ENCODE data around the gene PLAA. TPM values are rescaled to one million over a fixed set of nuclear protein-coding genes. Genes with fewer than 3 reads are reported as not detected.

The PLAA gene
- total RNA-seq, 1 experiment from 2014 or later = 13.3 TPM

DNA sequence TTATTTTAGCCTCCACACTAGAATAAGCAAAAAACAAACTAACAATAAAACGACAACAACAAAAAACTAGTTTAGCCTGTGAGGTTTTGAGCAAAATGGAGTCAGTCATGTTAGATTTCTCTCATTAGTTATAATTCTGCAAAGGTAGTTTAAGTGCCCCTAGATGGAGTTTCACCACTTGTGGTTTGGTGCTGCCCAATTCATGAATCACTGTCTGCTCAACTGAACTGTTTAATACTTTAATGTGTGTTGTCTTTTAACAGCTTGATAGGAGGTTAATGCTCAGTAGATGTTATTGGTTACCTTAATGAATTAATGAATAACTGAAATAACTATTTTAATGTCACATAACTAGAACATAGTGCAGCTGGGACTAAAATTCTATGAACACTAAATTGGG lies 3.5 kb upstream of the PLAA start:
- ChIA-PET CTCF (no interaction called here), POLR2A (interaction anchor here (0.7 kb wide), 1 partner anchor 41 kb away, joined by 6 read pairs; no protein-coding TSS in a partner anchor)
- Histone ChIP-seq H3K36me3 (ENCODE audit: control insufficient read depth, insufficient read depth, low read length) (no peaks in the 10 kb centered on the region; the same call in 1 of the 2 replicates), H3K27ac (ENCODE audit: low read length) (no peak overlapping the region), H3K4me1 (ENCODE audit: control insufficient read depth, insufficient read depth, low read length) (no peaks in the 10 kb centered on the region; the same call in 1 of the 2 replicates), H3K27me3 (ENCODE audit: control insufficient read depth, insufficient read depth, low read length) (no peaks in the 10 kb centered on the region), H3K4me3 (ENCODE audit: low read depth in 2 of 2, low read length in 2 of 2) (no peak overlapping the region), H3K9me3 (ENCODE audit: control insufficient read depth, insufficient read depth, low read depth, low read length) (no peaks in the 10 kb centered on the region)
- no peak for DNase-seq (ENCODE audit: low read depth, low spot score)
- no peak for ATAC-seq
- intact Hi-C loops (cut with micrococcal nuclease; ENCODE audit: unreplicated experiment) = no loop called here
- in situ Hi-C loops (cut with HindIII; ENCODE audit: low pct_unique_long_range_greater_than_20kb, low sequenced_read_pairs) = no loop called here
- TF ChIP-seq, protein P1, sequence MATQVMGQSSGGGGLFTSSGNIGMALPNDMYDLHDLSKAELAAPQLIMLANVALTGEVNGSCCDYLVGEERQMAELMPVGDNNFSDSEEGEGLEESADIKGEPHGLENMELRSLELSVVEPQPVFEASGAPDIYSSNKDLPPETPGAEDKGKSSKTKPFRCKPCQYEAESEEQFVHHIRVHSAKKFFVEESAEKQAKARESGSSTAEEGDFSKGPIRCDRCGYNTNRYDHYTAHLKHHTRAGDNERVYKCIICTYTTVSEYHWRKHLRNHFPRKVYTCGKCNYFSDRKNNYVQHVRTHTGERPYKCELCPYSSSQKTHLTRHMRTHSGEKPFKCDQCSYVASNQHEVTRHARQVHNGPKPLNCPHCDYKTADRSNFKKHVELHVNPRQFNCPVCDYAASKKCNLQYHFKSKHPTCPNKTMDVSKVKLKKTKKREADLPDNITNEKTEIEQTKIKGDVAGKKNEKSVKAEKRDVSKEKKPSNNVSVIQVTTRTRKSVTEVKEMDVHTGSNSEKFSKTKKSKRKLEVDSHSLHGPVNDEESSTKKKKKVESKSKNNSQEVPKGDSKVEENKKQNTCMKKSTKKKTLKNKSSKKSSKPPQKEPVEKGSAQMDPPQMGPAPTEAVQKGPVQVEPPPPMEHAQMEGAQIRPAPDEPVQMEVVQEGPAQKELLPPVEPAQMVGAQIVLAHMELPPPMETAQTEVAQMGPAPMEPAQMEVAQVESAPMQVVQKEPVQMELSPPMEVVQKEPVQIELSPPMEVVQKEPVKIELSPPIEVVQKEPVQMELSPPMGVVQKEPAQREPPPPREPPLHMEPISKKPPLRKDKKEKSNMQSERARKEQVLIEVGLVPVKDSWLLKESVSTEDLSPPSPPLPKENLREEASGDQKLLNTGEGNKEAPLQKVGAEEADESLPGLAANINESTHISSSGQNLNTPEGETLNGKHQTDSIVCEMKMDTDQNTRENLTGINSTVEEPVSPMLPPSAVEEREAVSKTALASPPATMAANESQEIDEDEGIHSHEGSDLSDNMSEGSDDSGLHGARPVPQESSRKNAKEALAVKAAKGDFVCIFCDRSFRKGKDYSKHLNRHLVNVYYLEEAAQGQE (IDR thresholded peaks at IDR 0.05; ENCODE audit: insufficient read depth in 1 of 2, low read depth in 2 of 2, low read length in 1 of 2) = no peak
- TF ChIP-seq SIN3A (IDR thresholded peaks at IDR 0.05; ENCODE audit: borderline replicate concordance, insufficient read depth, low read depth, low read length) = no peak
- no peak for TF ChIP-seq TCF7L2 (IDR thresholded peaks at IDR 0.05; ENCODE audit: low read depth, low read length)
- TF ChIP-seq POLR2AphosphoS5 (IDR thresholded peaks at IDR 0.05; ENCODE audit: low read depth, low read length) = no peak
- TF ChIP-seq, protein P2, sequence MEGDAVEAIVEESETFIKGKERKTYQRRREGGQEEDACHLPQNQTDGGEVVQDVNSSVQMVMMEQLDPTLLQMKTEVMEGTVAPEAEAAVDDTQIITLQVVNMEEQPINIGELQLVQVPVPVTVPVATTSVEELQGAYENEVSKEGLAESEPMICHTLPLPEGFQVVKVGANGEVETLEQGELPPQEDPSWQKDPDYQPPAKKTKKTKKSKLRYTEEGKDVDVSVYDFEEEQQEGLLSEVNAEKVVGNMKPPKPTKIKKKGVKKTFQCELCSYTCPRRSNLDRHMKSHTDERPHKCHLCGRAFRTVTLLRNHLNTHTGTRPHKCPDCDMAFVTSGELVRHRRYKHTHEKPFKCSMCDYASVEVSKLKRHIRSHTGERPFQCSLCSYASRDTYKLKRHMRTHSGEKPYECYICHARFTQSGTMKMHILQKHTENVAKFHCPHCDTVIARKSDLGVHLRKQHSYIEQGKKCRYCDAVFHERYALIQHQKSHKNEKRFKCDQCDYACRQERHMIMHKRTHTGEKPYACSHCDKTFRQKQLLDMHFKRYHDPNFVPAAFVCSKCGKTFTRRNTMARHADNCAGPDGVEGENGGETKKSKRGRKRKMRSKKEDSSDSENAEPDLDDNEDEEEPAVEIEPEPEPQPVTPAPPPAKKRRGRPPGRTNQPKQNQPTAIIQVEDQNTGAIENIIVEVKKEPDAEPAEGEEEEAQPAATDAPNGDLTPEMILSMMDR (IDR thresholded peaks at IDR 0.05) = no peak
- no TSS peak for BruUV-seq (replicated peaks)

DNA sequence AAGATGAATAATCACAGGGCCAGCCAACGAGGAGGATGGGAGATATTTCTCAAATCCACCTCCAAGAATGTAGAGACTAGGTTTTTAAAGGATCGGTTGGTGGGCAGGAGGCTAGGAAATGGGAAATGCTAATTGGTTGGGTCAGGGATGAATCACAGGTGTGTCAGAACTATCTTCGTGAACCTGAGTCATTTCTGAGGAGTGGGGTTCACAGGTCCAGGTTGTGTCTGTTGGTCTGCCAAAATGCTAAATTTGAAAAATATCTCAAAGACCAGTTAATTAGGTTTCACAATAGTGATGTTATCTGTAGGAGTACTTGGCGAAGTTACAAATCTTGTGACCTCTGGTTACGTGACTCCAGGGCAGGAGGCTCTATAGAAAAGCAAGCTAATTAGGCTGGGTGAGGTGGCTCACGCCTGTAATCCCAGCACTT lies 2.6 kb upstream of the PLAA start:
- H3K9me3 ChIP-seq (ENCODE audit: control insufficient read depth, insufficient read depth, low read depth, low read length) = no peaks in the 10 kb centered on the region
- DNase-seq (ENCODE audit: low read depth, low spot score) = no peak
- CTCF ChIA-PET = no interaction called here
- H3K27me3 ChIP-seq (ENCODE audit: control insufficient read depth, insufficient read depth, low read length) = no peaks in the 10 kb centered on the region
- no peak overlapping the region for H3K27ac ChIP-seq (ENCODE audit: low read length)
- H3K4me1 ChIP-seq (ENCODE audit: control insufficient read depth, insufficient read depth, low read length) = no peaks in the 10 kb centered on the region; the same call in 1 of the 2 replicates
- H3K36me3 ChIP-seq (ENCODE audit: control insufficient read depth, insufficient read depth, low read length) = no peaks in the 10 kb centered on the region; the same call in 1 of the 2 replicates
- ATAC-seq = no peak
- no peak overlapping the region for H3K4me3 ChIP-seq (ENCODE audit: low read depth in 2 of 2, low read length in 2 of 2)
- TF ChIP-seq POLR2AphosphoS5 (IDR thresholded peaks at IDR 0.05; ENCODE audit: low read depth, low read length) (no peak), TCF7L2 (IDR thresholded peaks at IDR 0.05; ENCODE audit: low read depth, low read length) (no peak), SIN3A (IDR thresholded peaks at IDR 0.05; ENCODE audit: borderline replicate concordance, insufficient read depth, low read depth, low read length) (no peak)
- TF ChIP-seq, protein P1 (IDR thresholded peaks at IDR 0.05; ENCODE audit: insufficient read depth in 1 of 2, low read depth in 2 of 2, low read length in 1 of 2) = no peak
- TF ChIP-seq, protein P2 (IDR thresholded peaks at IDR 0.05) = no peak
- POLR2A ChIA-PET = interaction anchor here (0.7 kb wide), 1 partner anchor 42 kb away, joined by 6 read pairs; no protein-coding TSS in a partner anchor
- no TSS peak for BruUV-seq (replicated peaks)
- intact Hi-C loops (cut with micrococcal nuclease; ENCODE audit: unreplicated experiment) = no loop called here
- in situ Hi-C loops (cut with HindIII; ENCODE audit: low pct_unique_long_range_greater_than_20kb, low sequenced_read_pairs) = no loop called here

All from Panc1 (cell line).